Choroid plexus epithelial cell (primary cell): Measurements from ENCODE around the gene AHCTF1.

Experiments used
- DNase-seq: peaks from one replicate; pipeline ENCODE4 v3.0.0-alpha.2; 2010; ENCODE audit warnings: low read depth
- H3K4me3 ChIP-seq: 2 replicates; pipeline ENCODE4 v1.5.1; 2011; ENCODE audit warnings: low read depth, mild to moderate bottlenecking, control low read depth, low read length, moderate library complexity
- CTCF ChIP-seq: conservative IDR thresholded peaks from 2 replicates; pipeline ENCODE4 v1.5.1; 2011; ENCODE audit warnings: low read depth, mild to moderate bottlenecking, control low read depth, inconsistent platforms, low read length, moderate library complexity

Gene AHCTF1

GRCh38 chr1:246946366-246946765 lies 14.6 kb upstream of the AHCTF1 start:
- DNase-seq: no peak
- no peak for TF ChIP-seq CTCF
- no peak overlapping the region for H3K4me3 ChIP-seq

GRCh38 chr1:246934765-246935164 lies 3.0 kb upstream of the AHCTF1 start:
- TF ChIP-seq CTCF: no peak
- H3K4me3 ChIP-seq: no peak overlapping the region
- no peak for DNase-seq

GRCh38 chr1:246933893-246934292 lies 2.1 kb upstream of the AHCTF1 start:
- DNase-seq: no peak
- H3K4me3 ChIP-seq: no peak overlapping the region
- TF ChIP-seq CTCF: no peak

GRCh38 chr1:246932366-246932700 lies 585 bp upstream of the AHCTF1 start:
- TF ChIP-seq CTCF: no peak
- no peak for DNase-seq
- peak overlapping the region; percentile 92 for H3K4me3 ChIP-seq

GRCh38 chr1:246930830-246931548 lies 759 bp downstream of the AHCTF1 start:
- peak overlapping the region; percentile 92 for H3K4me3 ChIP-seq
- no peak for TF ChIP-seq CTCF
- DNase-seq: peak; percentile 69

- no peak for TF ChIP-seq CTCF
- no peak overlapping the region for H3K4me3 ChIP-seq
- no peak for DNase-seq
These were observed 5.6 kb downstream of the AHCTF1 start for GRCh38 chr1:246925997-246926626.

GRCh38 chr1:246923900-246924299 lies 7.8 kb downstream of the AHCTF1 start:
- no peak for DNase-seq
- TF ChIP-seq CTCF: no peak
- H3K4me3 ChIP-seq: no peak overlapping the region
